Amniotic stem cell (primary cell): ENCODE measurements around the gene C3orf33.

Experiments
- DNase-seq: peaks from one replicate; lab custom pipeline; 2025; lab: John Stamatoyannopoulos, UW

The C3orf33 gene

DNA sequence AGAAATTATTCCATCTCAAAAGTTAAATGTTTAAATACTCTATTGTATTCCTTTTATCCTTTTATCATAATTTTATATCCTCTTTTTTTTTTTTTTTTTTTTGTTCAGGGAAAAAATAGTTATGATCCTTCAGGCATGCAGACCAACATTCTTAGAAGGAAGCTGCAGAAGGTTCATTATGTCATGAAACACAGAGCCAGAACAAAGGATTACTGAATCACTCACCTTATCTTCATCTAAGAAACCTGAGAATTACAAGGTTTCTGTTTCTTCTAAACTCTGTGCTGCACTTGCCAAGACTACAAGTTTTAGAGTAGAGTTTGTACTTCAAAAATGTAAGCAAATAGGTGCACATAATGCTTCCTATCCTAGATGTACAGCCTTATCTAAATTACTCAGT is 64.5 kb downstream of the C3orf33 start:
- no peak for DNase-seq

DNA sequence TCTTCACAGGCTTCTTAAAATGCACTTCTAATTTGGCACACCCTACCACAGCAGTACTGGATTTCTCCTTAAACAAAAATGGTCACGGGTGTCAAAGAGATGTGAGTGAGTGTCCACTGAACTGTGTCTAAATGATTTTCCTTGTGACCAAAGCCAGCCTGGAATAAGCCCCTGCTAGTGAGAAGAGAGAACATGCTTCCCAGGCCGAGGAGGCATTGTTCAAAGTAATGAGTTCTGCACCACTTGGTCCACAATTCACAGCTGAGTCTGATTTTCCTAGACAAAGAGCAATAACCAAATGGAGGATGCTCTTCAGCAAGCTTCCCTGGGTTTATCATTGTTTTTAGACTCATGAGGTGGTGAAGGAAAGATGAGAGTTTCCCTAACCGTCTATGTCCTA is 65.0 kb downstream of the C3orf33 start:
- DNase-seq = no peak

DNA sequence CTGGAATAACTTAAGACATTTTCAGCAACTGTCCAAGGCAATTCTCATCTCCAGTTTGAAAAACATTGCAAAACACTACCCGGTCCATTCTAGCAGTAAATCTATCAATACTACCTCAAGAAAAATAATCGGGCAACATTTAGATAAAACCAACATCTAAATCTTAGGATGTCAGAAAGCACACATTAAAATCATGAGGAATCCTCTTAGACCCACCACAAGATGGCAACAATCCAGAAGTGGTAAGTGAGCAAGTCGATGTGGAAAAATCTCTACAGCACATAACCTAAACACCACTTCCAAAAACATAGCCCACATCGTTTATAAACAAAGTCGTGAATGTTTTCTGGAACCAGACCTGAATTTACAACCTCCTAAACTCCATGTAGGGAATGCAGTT is 66.9 kb downstream of the C3orf33 start:
- no peak for DNase-seq

DNA sequence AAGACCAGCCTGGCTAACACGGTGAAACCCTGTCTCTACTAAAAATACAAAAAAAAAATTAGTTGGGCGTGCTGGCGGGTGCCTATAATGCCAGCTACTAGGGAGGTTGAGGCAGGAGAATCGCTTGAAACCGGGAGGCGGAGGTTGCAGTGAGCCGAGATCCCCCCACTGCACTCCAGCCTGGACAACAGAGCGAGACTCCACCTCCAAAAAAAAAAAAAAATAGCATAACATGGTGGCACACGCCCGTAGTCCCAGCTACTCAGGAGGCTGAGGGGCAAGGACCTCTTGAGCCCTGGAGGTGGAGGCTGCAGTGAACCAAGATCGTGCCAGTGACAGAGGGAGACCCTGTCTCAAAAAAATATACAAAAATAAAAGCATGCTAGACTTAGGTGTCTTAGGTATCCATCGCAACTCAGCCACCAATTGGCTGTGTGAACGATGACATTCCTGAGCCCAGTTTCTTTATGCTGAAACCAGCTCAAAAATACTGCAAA is 67.5 kb downstream of the C3orf33 start:
- no peak for DNase-seq

DNA sequence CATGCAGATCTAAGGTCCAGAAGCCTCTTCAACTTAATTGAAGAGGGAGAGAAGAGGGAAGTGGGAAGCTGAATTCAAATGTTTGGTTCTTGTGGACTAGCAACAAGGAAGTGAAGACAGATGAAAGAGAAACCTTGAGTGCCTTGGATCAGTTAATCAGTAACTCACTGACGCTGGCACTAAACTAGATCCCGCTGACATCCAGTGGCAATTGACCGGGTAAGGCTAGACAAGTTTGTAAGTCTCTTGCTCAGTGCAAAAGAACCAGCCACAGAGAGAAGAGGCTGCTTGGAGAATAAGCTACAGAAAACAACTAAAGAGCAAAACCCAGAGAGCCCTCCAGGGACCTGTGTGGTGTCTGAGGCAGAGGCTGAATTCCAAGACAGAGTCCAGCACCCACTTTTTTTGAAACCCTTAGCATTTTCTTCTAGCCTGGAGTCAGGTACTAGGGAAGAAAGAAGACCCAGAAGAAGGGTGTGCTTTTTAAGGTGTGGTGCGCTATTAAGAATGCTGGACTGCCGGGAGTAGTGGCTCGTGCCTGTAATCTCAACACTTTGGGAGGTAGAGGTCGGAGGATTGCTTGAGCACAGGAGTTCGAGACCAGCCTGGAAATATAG is 68.1 kb downstream of the C3orf33 start:
- DNase-seq = no peak

DNA sequence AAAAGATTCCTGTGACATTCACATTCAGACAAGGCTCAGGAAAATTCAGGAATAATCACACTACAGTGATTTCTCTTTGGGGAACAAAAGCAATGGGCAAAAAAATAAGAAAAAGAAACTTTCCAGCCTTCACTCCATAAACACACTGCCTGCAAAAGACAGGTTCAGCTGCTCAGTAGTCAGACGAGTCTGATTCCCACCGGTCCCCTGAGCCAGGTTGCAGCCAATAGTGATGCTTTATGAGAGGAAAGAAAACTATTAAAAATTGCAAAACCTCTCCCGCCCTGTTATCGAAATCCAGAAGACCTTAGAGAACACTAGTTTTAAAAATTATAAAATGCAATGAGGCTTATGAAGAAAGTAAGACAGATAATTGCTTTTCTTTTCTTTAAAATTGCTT is 69.7 kb downstream of the C3orf33 start:
- no peak for DNase-seq

DNA sequence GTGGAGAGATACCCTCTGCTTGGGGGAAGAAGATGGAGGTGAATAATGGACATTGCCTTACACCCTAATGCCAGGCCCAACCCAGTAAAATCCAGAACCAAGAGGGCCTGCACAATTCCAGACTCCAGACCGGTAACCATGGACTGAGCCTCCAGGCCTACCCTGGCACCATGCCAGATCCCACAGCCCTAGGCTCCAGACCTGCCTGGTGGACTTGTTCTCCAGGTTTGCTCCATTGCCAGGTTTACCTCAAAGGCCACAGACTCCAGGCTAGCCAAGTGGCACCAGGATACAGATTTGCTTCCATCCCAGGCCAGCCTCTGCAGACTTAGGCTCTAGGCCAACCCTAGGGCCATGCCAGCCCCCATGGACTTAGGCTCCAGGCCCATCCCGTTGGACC is 75.2 kb downstream of the C3orf33 start:
- no peak for DNase-seq

DNA sequence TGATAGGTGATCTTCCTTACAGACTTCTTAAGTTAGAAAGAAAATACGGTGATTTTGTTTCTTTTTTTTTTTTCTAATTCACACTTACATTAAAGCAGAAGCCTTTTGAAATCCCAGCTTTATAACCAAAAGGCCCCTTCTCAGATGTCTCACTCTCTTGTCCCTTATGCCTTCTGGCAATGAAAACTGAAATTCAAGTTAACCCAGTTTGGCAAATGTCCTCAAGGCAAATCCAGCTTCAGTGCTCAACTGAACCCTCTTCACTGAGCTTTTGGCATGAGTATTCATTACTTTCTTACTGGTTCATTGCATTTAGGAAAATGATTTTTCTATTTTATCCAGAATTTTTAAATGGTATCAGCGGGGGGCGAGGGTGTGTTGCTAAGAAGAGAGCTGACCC is 78.2 kb downstream of the C3orf33 start:
- no peak for DNase-seq

DNA sequence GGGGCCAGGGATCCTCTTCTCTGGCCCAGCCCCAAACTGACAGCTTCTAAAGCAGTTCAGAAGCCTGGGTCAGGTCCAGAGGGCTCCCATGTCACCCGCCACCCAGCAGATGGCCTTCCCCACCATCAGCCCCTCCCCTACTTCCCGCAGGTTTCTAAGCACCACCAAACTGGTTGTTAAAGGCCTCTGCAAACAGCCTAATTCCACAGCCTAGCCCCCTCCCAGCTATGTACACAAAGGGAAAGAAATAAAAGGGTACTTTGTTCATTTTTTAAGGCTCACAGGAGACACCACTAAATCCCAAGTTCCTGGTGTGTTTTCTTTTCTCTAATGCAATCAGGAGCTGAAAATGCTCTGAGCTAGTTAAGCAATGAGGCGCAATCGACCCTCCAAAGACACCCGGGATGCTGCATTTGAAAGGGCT is 91.8 kb downstream of the C3orf33 start:
- DNase-seq = no peak
